Germinal center (tissue), 1 donor: ENCODE measurements around the gene ADGRE1.

Source experiments
- DNase-seq: peaks from one replicate; pipeline ENCODE4 v3.0.0; 2012; ENCODE audit warnings: mixed read lengths, low spot score

Gene ADGRE1

DNA sequence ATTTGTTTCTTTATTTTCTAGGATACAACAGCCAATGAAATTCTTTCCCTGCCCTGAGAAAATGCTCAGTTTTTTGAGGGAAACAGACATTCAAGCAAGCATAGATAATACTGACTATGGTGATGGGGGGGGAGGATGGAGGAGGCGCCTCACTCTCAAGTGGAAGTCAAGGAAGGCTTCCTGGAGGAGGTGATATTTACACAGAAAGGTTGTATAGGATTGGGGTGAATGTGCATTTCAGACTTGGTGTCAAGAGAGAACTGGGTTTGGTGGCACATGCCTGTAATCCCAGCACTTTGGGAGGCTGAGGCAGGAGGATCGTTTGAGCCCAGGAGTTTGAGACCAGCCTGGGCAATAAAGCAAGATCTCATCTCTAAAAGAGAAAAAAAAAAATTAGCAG lies 12.2 kb upstream of the ADGRE1 start:
- DNase-seq, result no peak

DNA sequence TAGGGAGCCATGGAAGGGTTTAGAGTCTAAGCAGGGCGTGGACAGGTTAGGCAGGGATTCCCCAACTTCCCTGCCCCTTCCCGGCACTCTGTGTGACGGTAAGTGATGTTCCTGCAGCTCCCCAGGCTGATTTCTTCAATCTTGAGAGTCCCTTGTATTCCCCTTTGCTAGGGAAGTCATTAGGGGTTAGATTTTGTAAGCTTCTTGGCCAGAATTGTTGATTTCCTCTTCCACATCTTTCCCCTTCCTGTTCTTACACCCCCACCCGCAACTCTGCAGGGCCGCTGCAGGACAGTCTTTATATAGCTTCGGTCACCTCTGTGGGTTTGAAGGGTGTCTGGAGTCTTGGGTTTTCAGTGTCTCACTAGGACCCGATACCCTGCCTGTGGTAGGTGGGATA lies 10.6 kb upstream of the ADGRE1 start:
- DNase-seq, result no peak

DNA sequence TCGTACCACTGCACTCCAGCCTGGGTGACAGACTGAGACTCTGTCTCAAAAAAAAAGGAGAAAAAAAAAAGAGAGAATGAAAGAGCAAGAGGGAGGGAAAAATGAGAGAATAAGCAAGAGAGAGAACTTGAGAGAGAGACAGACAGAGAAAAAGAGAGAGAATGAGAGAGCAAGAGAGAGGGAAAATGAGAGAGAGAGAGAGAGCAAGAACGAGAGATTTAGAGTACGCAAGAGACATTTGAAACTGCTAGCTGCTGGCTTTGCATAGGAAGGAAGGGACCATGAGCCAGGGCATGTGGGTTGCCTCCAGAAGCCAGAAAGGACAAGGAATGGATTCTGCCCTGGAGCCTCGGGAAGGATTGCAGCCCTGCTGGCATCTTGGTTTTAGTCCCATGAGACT lies 9.6 kb upstream of the ADGRE1 start:
- no peak for DNase-seq

DNA sequence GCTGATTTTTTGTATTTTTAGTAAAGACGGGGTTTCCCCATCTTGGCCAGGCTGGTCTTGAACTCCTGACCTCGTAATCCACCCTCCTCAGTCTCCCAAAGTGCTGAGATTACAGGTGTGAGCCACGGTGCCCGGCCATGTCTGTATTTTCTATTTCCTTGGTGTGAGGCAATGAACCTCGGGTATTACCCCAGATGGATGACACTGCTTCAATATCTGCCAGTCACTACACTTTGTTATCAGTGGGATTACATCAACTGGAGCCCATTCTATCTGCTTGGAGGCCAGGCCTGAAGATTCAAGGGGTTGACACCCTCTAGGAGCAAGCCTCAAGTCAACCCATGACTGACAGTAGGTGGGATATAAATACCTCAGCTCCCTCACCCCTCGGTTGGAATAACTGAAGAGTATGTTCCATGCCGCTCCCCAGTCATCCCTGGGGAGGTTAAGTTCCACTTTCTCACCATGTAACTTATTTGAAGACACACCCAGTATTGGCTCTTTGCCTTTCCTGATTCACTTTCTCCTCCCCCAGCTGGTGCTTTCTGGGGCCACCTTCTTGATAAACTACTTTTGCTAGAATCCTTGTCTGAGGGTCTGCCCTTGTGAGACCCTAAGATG lies 992 bp upstream of the ADGRE1 start:
- DNase-seq, result no peak

DNA sequence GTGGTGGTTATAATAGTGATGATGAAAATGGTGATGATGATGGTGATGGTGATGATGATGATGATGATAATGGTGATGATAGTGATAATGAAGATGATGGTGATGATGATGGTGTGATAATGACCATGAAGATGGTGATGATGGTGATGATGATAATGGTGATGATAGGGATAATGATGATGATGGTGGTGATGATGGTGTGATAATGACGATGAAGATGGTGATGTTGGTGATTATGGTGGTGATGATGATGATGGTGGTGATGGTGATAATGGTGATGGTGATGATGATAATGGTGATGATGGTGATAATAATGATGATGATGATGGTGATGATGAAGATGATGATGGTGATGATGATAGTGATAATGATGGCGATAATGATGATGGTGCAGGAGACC lies 1.6 kb downstream of the ADGRE1 start:
- no peak for DNase-seq

DNA sequence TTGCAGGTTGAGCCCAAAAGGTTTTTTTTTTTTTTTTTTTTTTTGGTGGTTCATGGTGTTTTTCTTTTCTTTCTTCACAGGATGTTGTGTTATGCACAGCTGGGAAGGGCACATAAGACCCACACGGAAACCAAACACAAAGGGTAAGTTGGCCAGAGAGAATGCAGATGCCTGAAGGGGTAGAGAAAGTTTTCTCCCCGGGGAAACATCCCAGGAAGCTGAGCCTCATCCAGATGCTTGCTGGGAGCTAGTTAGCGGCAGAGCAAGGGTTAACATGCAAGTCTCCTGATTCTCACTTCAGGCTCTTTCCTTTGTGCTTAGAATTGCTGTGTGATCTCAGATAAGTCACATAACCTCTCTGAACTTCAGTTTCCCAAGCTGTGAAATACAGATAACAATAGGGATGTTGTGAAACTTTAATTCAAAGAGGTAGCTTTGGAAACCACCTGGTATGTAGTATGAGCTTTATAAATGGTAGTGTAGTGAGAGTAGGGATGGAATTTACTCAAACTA lies 3.1 kb downstream of the ADGRE1 start:
- DNase-seq, result no peak

DNA sequence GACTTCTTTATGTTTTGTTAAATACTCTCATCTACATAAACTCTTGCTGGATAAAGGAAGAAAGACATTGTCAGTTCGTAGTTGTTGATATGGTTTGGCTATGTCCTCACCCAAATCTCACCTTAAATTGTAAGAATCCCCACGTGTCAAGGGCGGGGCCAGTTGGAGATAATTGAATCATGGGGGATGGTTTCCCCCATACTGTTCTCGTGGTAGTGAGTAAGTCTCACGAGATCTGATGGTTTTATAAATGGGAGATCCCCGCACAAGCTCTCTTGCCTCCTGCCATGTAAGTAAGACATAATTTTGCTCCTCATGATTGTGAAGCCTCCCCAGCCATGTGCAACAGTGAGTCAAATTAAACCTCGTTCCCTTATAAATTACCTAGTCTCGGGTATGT lies 3.6 kb downstream of the ADGRE1 start:
- DNase-seq, result no peak

DNA sequence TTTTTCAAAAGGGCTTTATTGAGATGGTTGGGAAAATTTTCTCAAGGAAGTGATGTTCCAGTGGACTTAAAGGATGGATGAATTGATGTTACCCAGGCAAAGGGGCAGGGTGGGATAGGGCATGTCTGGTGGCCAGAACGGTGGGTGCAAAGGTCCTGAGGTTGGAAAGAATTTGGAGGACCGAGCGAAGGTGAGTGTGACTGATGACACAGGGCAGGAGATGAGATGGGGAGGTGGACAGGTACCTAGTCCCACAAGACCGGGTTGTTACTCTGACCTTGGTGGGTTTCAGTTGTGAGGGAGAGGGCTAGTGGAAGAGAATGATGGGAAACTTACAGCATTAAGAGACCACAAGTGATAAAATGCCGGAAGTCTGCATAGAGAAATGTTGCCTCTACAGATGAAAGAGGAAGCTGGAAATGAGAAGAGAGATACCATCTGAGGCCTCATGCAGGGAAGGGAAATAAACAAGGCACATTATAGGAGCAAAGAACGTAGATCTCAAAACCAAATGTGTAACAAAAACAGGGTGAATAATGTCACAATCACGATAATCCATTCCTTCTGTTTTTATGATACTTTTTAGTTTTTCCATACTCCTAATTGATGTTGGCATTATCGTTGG lies 4.5 kb downstream of the ADGRE1 start:
- peak; percentile 21 for DNase-seq

DNA sequence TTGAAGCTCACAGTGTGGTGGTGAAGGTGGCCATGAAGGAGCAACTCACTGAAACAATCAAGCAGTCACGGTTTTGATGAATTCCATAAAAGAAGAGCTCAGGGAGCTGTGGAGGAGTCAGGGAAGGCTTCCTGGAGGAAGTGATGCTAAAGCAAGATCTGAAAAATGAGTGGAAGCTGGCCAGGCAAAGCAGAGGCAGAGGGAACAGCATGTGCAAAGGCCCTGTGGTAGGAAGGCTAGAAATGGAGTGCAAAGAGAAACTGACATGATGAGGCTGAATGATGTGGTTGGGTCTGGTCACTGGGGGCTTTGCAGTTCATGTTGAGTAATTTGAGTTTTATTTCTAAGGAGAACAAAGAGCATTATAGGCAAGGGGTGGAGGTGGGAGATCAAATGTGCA lies 6.9 kb downstream of the ADGRE1 start:
- DNase-seq, result no peak

DNA sequence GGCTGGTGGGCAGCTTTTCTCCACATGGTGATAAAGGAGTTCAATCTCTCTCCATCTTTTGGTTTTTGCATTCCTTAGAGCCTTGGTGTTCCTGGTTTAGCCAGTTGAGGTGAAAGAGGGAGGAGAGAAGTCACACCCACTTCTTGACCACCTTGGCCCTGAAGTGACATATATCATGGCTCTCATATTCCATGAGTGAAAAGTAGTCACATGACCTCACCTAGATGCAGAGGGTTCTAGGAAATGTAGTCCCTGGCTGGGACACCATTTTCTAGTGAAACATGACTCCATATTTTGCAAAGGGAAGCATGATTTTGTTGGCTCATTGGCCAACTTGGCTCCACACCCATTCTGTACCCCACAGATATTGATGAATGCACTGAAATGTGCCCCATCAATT lies 16.1 kb downstream of the ADGRE1 start:
- no peak for DNase-seq

DNA sequence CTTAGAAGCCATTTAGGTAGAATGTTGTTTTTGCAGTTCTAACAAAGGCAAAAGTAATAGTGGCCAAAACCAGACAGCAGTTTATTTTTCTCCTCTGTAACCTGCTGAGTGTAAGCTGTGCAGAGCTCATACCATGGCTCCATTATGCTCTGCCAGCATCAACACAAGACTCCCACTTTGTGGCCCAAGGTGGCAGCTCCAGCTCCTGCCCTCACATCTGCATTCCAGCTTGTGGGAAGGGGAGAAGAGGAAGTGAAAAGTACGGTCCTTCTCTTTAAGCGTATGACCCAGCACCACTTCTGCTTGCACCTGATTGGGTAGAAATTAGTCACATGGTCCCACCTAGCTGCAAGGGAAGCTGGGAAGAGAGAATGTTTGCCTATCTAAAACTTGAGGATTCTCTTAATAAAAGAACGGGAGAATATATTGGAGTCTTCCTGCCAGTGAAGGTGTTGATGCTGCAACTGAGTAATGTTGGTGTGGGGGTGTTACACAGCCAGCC lies 19.2 kb downstream of the ADGRE1 start:
- no peak for DNase-seq

DNA sequence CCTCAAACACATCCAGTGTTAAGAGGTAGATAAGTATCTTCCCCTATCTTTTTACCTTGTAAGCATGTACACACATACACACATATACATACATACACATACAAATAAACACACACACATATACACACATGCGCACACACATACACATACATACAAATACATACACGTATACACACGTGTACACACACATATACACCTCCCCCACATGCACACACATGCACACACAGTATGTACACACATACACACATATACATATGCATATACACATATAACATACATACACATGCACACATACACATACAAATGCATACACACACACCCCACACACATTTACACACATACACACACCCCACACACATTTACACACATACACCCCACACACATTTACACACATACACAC lies 24.1 kb downstream of the ADGRE1 start:
- DNase-seq, result no peak

DNA sequence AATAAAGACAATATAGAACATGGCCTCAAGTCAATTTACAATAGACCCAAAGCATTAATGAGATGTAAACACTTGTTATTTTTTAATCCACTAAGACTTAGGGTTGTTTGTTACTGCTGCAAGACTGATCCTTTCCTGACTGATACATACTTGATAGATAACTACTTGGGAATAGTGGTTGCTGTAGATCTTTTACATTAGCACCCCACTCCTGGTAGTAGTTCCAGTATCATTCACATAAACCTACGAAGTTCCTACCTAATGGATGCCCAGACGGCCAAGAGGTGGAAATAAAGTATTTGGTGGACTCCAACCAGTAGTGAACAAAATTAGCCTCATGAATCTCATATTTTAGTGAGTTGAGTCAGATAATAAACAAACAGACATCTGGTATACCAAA lies 26.9 kb downstream of the ADGRE1 start:
- DNase-seq, result no peak

DNA sequence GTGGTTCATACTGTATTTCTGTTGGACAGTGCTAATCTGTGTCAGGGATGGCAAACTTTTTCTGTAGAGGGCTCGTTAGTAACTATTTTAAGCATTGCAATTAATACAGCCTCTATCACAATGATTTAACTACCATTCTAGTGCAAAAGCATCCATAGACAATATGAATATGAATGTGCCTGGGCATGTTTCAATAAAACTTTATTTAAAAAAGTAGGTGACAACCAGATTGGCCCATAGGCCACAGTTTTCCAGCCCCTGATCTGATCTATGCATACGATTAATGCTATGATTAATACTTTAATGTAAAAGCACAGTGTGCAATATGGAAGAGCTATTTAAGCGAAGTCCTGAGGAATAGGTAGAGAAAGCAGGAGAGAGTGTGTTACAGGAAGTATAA lies 29.6 kb downstream of the ADGRE1 start:
- no peak for DNase-seq

DNA sequence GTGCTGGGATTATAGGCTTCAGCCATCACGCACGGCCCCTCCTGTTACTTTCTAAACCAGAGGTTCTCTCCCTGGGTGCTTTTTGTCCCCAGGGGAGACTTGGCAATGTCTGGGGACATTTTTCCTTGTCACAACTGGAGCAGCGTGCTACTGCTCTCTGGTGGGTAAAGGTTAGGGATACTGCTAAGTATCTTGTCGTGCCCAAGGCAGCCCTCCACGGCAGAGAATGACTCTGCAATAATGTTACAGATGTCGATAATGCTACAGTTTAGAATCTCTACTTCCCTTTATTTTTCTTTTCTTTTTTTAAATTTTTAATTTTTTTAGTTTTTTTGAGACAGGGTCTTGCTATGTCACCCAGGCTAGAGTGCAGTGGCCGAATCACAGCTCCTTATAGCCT lies 38.0 kb downstream of the ADGRE1 start:
- no peak for DNase-seq

DNA sequence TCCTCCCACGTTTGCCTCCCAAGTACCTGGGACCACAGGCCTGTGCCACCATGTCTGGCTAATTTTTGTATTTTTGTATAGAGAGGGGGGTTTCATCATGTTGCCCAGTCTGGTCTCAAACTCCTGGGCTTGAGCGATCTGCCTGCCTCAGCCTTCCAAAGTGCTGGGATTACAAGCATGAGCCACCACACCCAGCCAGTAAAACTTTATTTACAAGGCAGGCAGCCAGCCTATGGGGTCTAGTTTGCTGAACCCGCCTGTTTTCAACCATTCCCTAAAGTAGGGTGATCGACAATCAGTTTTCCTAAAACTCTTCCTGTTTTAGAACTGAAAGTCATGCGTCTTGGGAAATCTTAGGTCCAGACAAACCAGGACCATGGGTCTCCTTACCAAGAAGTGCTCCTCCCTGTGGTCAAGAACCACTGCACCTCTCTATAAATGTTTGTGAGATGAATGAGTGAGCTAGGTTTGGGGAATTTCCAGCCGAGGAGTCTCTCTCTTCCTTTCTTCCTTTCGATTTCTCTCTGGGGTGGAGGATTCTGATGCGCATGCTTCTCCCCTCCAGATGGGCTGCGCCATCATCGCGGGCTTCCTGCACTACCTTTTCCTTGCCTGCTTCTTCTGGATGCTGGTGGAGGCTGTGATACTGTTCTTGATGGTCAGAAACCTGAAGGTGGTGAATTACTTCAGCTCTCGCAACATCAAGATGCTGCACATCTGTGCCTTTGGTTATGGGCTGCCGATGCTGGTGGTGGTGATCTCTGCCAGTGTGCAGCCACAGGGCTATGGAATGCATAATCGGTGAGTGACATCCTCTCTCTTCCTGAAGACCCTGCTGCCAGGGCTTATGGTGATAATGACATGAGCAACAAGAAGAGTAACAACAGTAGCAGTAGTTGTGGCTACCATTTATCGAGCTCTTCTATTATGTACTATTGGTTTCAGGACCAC lies 38.7 kb downstream of the ADGRE1 start:
- DNase-seq, result no peak

DNA sequence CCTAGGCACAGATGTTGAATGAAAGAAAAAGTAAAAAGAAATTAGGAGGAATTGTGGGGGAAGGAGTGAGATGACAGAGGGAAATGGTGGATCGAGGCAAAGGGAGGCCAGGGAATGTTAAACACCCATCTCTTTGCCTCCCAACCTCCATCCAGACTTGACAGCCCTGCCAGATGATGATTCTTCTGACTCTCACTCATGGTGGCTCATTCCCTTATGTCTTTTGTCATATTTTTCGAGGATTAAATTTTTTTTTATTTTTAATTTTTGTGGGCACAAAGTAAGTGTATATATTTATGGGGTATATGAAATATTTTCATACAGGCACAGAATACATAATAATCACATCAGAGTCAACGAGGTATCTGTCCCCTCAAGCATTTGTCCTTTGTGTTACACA lies 42.8 kb downstream of the ADGRE1 start:
- DNase-seq, result no peak

DNA sequence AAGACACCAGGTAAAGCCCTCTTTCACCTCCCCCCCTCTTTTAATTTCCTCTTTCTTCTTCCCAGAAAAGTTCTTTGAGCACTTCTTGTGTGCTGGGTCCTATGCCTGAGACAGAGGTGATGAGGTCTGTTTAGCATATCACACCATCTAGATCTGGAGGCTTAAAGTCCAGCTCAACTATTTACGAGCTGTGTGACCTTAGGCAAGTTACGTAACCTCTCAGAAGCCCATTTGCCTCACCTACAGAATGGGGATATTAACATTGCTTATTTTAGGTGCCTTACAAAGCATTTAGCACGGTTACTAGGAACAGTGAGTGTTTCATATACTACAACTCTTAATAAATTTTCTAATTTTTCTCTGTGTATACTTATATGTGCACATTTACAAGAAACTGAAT lies 47.7 kb downstream of the ADGRE1 start:
- no peak for DNase-seq

DNA sequence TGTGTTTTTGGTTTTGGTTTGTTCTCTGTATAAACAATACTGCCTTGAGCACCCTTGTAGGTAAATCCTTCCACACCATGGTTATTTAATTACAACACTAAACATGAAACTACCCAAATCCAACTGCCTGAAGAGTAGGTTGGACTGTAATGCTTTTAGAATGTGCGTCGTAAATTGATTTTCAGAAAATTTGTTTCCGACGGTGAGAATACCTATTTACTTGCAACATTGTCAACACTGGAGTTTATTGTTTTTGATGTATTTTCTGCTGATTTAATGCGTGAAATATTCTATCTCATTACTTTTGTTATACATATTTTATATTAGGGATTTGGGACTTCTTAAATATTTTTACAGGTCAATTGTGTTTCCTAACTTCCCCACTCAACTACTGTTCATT lies 48.2 kb downstream of the ADGRE1 start:
- no peak for DNase-seq

DNA sequence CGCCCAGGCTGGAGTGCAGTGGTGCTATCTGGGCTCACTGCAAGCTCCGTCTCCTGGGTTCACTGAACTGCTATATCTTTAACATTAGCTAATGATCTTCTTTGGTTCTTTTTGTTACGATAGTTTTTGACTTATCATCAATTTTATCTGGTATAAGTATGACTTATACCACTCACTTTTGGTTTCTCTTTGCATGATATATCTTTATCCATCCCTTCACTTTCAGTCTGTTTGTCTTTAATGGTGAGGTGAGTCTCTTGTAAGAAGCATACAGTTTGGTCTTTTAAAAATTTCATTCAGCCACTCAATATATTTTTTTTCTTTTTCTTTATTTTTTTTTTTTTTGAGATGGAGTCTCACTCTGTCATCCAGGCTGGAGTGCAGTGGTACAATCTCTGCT lies 58.4 kb downstream of the ADGRE1 start:
- no peak for DNase-seq

DNA sequence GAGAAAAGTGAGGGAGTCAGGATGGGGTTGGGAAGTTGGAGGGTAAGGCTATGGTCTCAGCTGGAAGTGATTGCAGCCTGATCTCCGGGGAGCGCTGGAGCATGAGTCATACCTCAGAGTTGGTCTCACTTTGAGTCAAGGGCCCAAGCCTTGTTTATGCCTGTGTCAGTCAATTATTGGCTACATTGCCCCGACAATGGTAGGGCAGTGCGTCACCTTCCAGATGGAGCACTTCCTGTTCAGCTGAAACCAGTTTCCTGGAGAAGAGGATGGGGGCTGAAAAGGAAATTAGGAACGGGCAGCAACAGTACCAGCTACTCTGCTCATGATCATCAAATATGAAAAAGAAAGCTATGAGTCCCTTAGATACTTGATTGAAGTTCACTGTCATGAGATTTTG lies 60.4 kb downstream of the ADGRE1 start:
- no peak for DNase-seq

DNA sequence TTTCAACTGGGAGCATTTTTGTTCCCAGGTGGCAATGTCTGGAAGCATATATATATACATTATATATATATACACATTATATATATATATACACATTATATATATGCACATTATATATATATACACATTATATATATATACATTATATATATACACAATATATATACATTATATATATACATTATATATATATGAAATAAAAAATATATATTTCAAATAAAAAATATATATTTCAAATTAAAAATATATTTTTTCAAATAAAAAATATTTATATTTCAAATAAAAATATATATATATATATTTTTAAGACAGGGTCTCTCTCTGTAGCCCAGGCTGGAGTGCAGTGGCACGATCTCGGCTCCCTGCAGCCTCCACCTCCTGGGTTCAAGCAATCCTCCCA lies 61.5 kb downstream of the ADGRE1 start:
- DNase-seq, result no peak

DNA sequence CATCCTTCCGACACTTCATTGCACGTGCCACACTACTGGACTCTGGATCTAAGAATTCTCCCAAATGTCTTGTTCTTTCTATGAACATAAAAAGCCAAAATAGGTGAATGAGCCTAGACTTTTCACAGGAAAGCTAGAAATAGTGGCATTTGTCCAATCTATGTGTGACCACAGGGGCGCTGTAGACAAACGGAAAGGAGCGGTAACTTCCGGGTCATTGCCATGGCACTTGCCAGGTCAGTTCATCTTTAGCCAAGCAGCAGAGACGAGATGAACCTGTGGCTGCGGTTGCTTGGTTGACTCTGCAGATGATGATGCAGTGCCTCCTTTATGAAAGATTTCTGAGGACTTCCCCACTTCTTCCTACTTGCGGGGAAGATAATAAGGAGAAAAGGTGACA lies 65.6 kb downstream of the ADGRE1 start:
- DNase-seq, result no peak
